OCI-LY3 (cell line): Measurements from ENCODE around the gene ABCB9.

ENCODE experiments used
- EZH2phosphoT487 ChIP-seq: fragments of 200-600 bp; shearing (Covaris generic); IDR thresholded peaks from 2 replicates; pipeline ENCODE4 v1.6.1; 2018; ENCODE audit warnings: antibody characterized with exemption, mixed run types, low read depth
- TF ChIP-seq, protein P1 (sequence below): fragments of 200-600, 300-600 bp; sonication (generic); IDR thresholded peaks from 2 replicates; pipeline ENCODE4 v1.5.1; 2014; ENCODE audit warnings: antibody characterized with exemption, low read length, low read depth

DNA sequence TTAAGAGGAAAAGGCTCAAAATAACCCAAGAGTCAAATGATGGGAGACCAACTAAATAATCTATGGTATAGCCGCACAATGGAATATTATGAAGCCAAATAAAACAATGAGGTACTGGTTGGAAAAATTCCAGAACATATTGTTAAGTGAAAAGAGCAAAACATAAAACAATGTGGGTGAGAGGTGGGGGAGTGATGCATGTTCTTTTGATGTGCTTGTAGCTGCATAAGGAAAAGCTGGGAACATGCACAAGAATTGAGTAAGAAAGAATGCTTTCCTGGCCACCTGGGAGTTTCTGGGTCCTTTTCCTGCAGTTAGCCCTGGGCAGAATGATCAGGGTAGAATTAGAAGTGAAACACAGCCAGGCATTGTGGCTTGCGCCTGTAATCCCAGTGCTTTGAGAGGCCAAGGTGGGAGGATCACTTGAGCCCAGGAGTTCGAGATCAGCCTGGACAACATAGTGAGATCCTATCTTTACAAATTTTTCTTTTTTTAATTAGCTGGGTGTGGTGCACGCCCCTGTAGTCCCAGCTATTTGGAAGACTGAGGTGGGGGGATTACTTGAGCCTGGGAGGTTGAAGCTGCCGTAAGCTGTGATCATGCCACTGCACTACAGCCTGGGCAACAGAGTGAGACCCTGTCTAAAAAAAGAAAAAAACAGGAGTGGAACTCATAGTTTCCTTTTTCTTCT is 7.9 kb downstream of the ABCB9 start:
- TF ChIP-seq, protein P1, sequence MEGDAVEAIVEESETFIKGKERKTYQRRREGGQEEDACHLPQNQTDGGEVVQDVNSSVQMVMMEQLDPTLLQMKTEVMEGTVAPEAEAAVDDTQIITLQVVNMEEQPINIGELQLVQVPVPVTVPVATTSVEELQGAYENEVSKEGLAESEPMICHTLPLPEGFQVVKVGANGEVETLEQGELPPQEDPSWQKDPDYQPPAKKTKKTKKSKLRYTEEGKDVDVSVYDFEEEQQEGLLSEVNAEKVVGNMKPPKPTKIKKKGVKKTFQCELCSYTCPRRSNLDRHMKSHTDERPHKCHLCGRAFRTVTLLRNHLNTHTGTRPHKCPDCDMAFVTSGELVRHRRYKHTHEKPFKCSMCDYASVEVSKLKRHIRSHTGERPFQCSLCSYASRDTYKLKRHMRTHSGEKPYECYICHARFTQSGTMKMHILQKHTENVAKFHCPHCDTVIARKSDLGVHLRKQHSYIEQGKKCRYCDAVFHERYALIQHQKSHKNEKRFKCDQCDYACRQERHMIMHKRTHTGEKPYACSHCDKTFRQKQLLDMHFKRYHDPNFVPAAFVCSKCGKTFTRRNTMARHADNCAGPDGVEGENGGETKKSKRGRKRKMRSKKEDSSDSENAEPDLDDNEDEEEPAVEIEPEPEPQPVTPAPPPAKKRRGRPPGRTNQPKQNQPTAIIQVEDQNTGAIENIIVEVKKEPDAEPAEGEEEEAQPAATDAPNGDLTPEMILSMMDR: no peak
- TF ChIP-seq EZH2phosphoT487: no peak
